ENCODE data around the gene APPL2. TPM values are rescaled to one million over a fixed set of nuclear protein-coding genes. Genes with fewer than 3 reads are reported as not detected.

The APPL2 gene
- total RNA-seq, 1 experiment from 2014 or later, result 16.1 TPM

GRCh38 chr12:105171691-105172436 is 64.1 kb downstream of the APPL2 start:
- Histone ChIP-seq H3K36me3 (peaks cover 18% of the 10 kb centered on the region), H3K27ac (no peak overlapping the region), H3K27me3 (no peaks in the 10 kb centered on the region), H3K4me3 (no peak overlapping the region), H3K4me1 (no peaks in the 10 kb centered on the region), H3K9me3 (replicated peaks) (no peaks in the 10 kb centered on the region)
- no peak for DNase-seq

- no peak overlapping the region for H3K27ac ChIP-seq
- H3K9me3 ChIP-seq (replicated peaks), result no peaks in the 10 kb centered on the region
- no peak overlapping the region for H3K4me3 ChIP-seq
- H3K4me1 ChIP-seq, result no peaks in the 10 kb centered on the region
- peaks cover 25% of the 10 kb centered on the region for H3K36me3 ChIP-seq
- H3K27me3 ChIP-seq, result no peaks in the 10 kb centered on the region
- no peak for DNase-seq
These were observed 65.8 kb downstream of the APPL2 start for GRCh38 chr12:105170139-105170538.

- Histone ChIP-seq H3K4me3 (no peak overlapping the region), H3K36me3 (peaks cover 36% of the 10 kb centered on the region), H3K9me3 (replicated peaks) (no peaks in the 10 kb centered on the region), H3K27me3 (no peaks in the 10 kb centered on the region), H3K27ac (no peak overlapping the region), H3K4me1 (no peaks in the 10 kb centered on the region)
- no peak for DNase-seq
These were observed 68.0 kb downstream of the APPL2 start for GRCh38 chr12:105168006-105168405.

- H3K4me3 ChIP-seq, result no peak overlapping the region
- DNase-seq, result no peak
- no peaks in the 10 kb centered on the region for H3K27me3 ChIP-seq
- no peaks in the 10 kb centered on the region for H3K9me3 ChIP-seq (replicated peaks)
- H3K4me1 ChIP-seq, result no peaks in the 10 kb centered on the region
- H3K27ac ChIP-seq, result no peak overlapping the region
- peaks cover 39% of the 10 kb centered on the region for H3K36me3 ChIP-seq
These were observed 68.6 kb downstream of the APPL2 start for GRCh38 chr12:105167346-105167745.

GRCh38 chr12:105166736-105167135 is 69.2 kb downstream of the APPL2 start:
- Histone ChIP-seq H3K27me3 (no peaks in the 10 kb centered on the region), H3K27ac (no peak overlapping the region), H3K36me3 (peaks cover 44% of the 10 kb centered on the region), H3K9me3 (replicated peaks) (no peaks in the 10 kb centered on the region), H3K4me1 (no peaks in the 10 kb centered on the region), H3K4me3 (no peak overlapping the region)
- no peak for DNase-seq

GRCh38 chr12:105164068-105164467 is 71.9 kb downstream of the APPL2 start:
- DNase-seq, result no peak
- no peak overlapping the region for H3K27ac ChIP-seq

GRCh38 chr12:105162174-105162573 is 73.8 kb downstream of the APPL2 start:
- no peaks in the 10 kb centered on the region for H3K27me3 ChIP-seq
- no peak for DNase-seq
- H3K9me3 ChIP-seq (replicated peaks), result no peaks in the 10 kb centered on the region
- H3K4me1 ChIP-seq, result no peaks in the 10 kb centered on the region
- H3K36me3 ChIP-seq, result peaks cover 54% of the 10 kb centered on the region
- no peak overlapping the region for H3K27ac ChIP-seq
- H3K4me3 ChIP-seq, result no peak overlapping the region

More at GRCh38 chr12:105164068-105164467, 71.9 kb downstream of the APPL2 start:
- Histone ChIP-seq H3K9me3 (replicated peaks) (no peaks in the 10 kb centered on the region), H3K27me3 (no peaks in the 10 kb centered on the region), H3K4me1 (no peaks in the 10 kb centered on the region), H3K4me3 (no peak overlapping the region), H3K36me3 (peaks cover 61% of the 10 kb centered on the region)

- no peaks in the 10 kb centered on the region for H3K4me1 ChIP-seq
- H3K9me3 ChIP-seq (replicated peaks), result no peaks in the 10 kb centered on the region
- H3K27me3 ChIP-seq, result no peaks in the 10 kb centered on the region
- DNase-seq, result no peak
- H3K36me3 ChIP-seq, result peaks cover 48% of the 10 kb centered on the region
- no peak overlapping the region for H3K27ac ChIP-seq
- no peak overlapping the region for H3K4me3 ChIP-seq
These were observed 77.1 kb downstream of the APPL2 start for GRCh38 chr12:105158876-105159275.

- no peaks in the 10 kb centered on the region for H3K4me1 ChIP-seq
- no peaks in the 10 kb centered on the region for H3K9me3 ChIP-seq (replicated peaks)
- H3K27me3 ChIP-seq, result no peaks in the 10 kb centered on the region
- no peak for DNase-seq
- no peak overlapping the region for H3K27ac ChIP-seq
- H3K36me3 ChIP-seq, result peaks cover 53% of the 10 kb centered on the region
- H3K4me3 ChIP-seq, result no peak overlapping the region
These were observed 78.4 kb downstream of the APPL2 start for GRCh38 chr12:105157606-105158005.

GRCh38 chr12:105156260-105156659 is 79.7 kb downstream of the APPL2 start:
- Histone ChIP-seq H3K36me3 (peaks cover 51% of the 10 kb centered on the region), H3K4me1 (no peaks in the 10 kb centered on the region)
- no peak for DNase-seq

GRCh38 chr12:105142259-105142658 is 93.7 kb downstream of the APPL2 start:
- no peak for DNase-seq

More at GRCh38 chr12:105156260-105156659, 79.7 kb downstream of the APPL2 start:
- no peaks in the 10 kb centered on the region for H3K27me3 ChIP-seq
- no peak overlapping the region for H3K27ac ChIP-seq
- H3K9me3 ChIP-seq (replicated peaks), result no peaks in the 10 kb centered on the region
- H3K4me3 ChIP-seq, result no peak overlapping the region

GRCh38 chr12:105141320-105141922 is 94.6 kb downstream of the APPL2 start:
- Histone ChIP-seq H3K4me1 (no peaks in the 10 kb centered on the region), H3K4me3 (no peak overlapping the region), H3K27ac (no peak overlapping the region), H3K9me3 (replicated peaks) (no peaks in the 10 kb centered on the region), H3K36me3 (peaks cover 69% of the 10 kb centered on the region), H3K27me3 (no peaks in the 10 kb centered on the region)
- no peak for DNase-seq

More at GRCh38 chr12:105142259-105142658, 93.7 kb downstream of the APPL2 start:
- no peaks in the 10 kb centered on the region for H3K27me3 ChIP-seq
- H3K4me1 ChIP-seq, result no peaks in the 10 kb centered on the region
- no peaks in the 10 kb centered on the region for H3K9me3 ChIP-seq (replicated peaks)
- no peak overlapping the region for H3K27ac ChIP-seq
- H3K4me3 ChIP-seq, result no peak overlapping the region
- peaks cover 68% of the 10 kb centered on the region for H3K36me3 ChIP-seq

- Histone ChIP-seq H3K27me3 (no peaks in the 10 kb centered on the region), H3K27ac (no peak overlapping the region), H3K9me3 (replicated peaks) (no peaks in the 10 kb centered on the region), H3K36me3 (peaks cover 71% of the 10 kb centered on the region), H3K4me3 (no peak overlapping the region), H3K4me1 (no peaks in the 10 kb centered on the region)
- no peak for DNase-seq
These were observed 97.7 kb downstream of the APPL2 start for GRCh38 chr12:105138248-105138647.

Measured in SJCRH30 (cell line).